Measurements from ENCODE around the gene LRRC45.
A peak's percentile ranks its signal among the peaks of the same experiment; 100 is the strongest.

The LRRC45 gene

GRCh38 chr17:82049521-82049971, 26.4 kb downstream of the LRRC45 start:
- DNase-seq: no peak

GRCh38 chr17:82050152-82050760, 27.2 kb downstream of the LRRC45 start:
- no peak for DNase-seq

DNA sequence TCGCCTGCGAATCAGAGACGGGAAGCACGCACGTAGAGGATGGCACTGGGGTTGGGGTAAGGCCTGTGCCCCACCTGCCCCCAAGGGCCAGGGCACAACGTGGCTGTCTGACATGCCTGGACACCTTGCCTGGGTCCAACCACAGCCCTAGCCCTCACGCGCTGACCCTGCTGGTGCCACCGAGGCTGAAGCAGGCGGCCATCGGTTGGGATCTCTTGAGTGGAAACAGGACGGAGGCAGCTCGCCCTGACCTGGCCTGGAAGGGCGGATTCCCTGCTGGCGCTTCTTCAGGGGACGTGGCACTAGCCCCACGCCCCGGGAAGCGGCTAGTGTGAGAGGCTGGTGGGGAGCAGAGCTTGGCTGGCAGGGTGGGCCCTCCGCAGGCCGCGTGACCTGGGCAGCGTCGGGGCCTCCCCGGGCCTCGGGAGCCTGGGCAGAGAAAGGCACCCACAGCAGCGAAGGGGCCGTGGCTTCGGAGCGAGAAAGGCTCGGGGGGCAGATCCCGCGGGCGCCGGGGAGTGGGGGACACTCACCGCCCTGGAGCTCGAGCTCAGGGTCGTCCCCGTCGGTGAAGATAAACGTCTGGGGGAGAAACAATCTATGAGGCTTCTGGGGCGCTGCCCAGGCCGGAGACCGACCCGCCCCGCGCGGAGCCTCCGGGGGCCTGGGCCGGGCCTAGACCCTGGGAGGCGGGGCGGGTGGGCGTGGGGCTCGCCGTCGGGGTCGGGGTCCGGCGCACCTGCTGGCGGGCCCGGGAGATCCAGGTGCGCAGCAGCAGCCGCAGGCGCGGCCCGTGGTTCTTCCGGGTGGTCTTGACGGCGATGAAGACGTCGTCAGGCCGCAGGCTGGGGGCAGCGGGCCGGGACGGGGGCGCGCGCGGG, 27.9 kb downstream of the LRRC45 start:
- no peak for DNase-seq

GRCh38 chr17:82051776-82052637, 28.9 kb downstream of the LRRC45 start, which contains the start of the genes GPS1 and RFNG:
Gene GPS1, plus strand, starts transcription at chr17:82051898. Its CDS starts 34 bp downstream, at chr17:82051932.
Gene RFNG, minus strand, starts transcription at chr17:82051811. Its CDS starts 45 bp downstream, at chr17:82051766.
- DNase-seq: peak in 52 of 56 donors; percentile 19 to 86 (median 58)

DNA sequence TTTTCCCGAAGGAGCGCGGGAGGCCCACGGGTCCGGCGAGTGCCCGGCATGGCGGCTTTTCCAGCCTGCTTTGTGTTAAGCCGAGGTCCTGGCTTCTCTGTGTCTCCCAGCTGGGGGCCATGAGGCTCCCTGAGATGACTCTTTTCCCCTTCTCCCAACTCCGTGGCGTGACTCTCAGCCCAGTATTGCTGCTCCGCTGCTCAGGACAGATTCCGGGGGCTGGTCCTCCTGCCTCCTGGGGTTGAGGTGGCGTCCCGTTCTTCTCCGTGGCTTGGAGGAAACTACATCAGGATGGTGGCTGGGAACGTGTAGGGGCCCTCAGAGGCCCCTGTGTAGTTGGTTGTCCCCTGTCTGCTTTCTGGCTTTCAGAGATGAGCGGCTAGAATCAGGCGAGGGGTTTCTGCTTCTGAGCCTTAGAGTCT, 29.5 kb downstream of the LRRC45 start:
- DNase-seq: no peak

DNA sequence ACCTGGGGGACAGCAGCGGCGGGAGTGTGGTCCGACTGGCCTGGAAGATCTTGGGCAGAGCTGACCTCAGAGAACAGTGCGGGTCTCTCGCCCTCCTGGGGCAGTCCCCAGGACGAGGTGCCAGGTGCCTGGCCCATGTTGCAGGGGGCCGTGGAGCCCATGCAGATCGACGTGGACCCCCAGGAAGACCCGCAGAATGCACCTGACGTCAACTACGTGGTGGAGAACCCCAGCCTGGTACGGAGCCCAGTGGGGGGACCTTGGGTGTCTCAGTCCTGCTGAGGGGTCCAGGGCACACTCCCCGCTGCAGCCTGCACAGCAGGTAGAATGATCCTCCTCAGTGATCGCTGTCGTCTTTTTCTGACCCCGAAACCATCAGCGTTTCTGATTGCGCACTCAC, 30.0 kb downstream of the LRRC45 start:
- DNase-seq: no peak

GRCh38 chr17:82053556-82054263, 30.6 kb downstream of the LRRC45 start:
- DNase-seq: no peak

GRCh38 chr17:82054351-82055022, 31.4 kb downstream of the LRRC45 start:
- DNase-seq: no peak

- no peak for DNase-seq
Observed at GRCh38 chr17:82055023-82055964, 32.2 kb downstream of the LRRC45 start.

GRCh38 chr17:82055965-82056728, 33.0 kb downstream of the LRRC45 start:
- no peak for DNase-seq

- DNase-seq: no peak
Observed at GRCh38 chr17:82056729-82057621, 33.9 kb downstream of the LRRC45 start.

GRCh38 chr17:82058230-82058854, 35.2 kb downstream of the LRRC45 start:
- no peak for DNase-seq

GRCh38 chr17:82058855-82059249, 35.7 kb downstream of the LRRC45 start:
- no peak for DNase-seq

DNA sequence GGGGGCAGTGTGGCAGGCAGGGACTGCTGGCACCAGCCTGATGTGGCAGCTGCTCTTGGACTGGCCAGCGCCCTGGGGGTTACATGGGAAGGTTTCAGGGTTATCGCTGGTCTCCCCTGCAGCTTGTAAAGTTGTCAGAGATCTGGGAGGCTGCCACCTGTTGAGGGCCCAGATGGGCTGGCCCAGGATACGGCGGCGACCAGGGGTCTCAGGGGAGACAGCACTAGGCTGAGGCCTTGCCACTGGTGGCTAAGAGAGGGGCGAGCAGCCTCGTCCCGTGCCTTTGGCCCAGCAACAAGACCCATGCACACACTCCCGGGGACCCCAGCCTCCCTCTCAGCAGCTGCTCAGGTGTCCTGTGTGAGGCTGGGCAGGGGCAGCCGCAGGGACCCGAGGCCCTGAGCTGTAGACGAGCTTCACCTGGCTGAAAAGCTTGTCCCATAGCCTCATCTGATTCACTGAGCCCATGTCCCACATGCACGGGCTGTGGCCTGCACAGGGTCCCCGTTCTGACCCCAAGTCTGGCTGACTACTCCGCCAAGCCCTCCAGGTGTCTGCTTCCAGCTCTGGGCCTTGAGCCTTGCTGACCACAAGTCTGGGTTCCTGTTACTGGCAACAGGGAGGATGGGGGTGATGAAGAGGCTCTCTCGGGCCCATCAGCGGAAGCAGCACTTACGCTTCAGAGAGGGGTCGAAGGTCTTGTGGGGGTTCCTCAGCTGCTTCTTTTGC, 36.3 kb downstream of the LRRC45 start:
- DNase-seq: no peak

GRCh38 chr17:82060001-82060380, 36.9 kb downstream of the LRRC45 start:
- no peak for DNase-seq

DNA sequence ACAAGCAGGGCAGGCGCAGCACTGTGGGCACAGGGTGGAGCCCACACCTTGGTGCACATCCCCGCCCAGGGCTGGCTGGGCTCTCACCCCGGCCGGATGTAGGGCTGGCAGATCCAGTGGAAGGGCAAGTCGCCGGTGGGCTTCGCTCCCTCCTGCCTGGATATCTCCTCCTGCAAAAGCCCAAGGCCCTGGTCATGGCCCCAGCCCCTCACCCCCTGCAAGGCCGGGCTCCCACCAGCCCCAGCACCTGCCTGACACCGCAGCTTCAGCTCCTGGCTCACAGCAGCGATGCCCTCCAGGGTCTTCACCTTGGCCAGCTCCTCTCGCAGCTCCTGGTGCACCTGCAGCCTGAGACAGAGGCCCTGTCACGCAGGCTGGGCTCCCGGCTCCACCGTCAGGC, 37.5 kb downstream of the LRRC45 start:
- no peak for DNase-seq
